ENCODE data around the gene ADARB2. TPM values are rescaled to one million over a fixed set of nuclear protein-coding genes. Genes with fewer than 3 reads are reported as not detected.

Gene ADARB2
- total and polyA plus RNA-seq, 5 donors: 0.53 to 1.6 (median 0.59) TPM

DNA sequence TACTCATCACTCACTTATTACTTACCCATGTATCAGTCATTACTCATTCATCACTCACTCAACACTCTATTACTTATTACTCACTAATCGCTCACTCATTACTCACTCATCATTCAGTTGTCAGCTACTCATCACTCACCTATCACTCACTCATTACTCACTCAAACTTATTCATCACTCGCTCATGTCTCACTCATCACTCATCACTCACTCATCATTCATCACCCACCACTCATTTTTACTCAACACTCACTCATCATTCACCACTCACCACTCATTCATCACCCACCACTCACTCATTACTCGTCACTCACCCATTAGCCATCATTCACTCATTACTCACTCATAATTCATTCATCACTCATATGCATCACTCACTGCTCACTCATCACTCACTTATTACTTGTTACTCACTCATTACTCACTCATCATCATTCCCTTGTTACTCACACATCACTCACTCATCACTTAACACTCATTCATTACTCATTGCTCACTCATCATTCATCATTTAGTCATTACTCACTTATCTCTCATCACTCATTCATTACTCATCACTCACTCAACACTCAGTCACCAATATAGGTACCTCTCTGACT, 237.9 kb downstream of the ADARB2 start:
- H3K4me1 ChIP-seq (ENCODE audit: control insufficient read depth, insufficient read depth, low read length): no peaks in the 10 kb centered on the region
- intact Hi-C loops (cut with DNase I): no loop called here
- no peaks in the 10 kb centered on the region for H3K27me3 ChIP-seq (ENCODE audit: control insufficient read depth, insufficient read depth)
- WGBS: 82% methylated on average over 3 of the region's 3 CpGs
- DNase-seq: no peak
- no peak overlapping the region for H3K4me3 ChIP-seq (ENCODE audit: low read length)
- no peak for ATAC-seq
- no peaks in the 10 kb centered on the region for H3K9me3 ChIP-seq (ENCODE audit: control insufficient read depth, low read length)
- H3K27ac ChIP-seq (ENCODE audit: low read length): no peak overlapping the region

DNA sequence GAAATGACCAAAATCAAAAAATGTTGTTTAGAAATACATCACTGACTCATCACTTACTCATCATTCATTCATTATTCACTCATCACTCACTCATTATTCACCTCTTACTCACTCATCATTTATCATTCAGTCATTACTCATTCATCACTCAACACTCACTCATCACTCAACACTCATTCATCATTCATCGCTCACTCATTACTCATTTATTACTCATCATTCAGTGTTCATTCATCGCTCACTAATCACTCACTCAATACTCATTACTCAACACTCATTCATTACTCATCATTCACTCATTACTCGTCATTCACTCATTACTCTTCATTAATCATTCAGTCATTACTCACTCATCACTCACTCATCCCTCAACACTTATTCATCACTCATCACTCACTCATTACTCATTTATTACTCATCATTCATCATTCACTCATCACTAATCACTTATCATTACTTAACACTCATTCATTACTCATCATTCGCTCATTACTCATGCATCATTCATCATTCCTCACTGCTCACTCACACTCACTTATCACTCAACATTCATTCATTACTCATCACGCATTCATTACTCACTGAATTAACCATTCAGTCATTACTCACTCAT, 238.5 kb downstream of the ADARB2 start:
- 81% methylated on average over 5 of the region's 5 CpGs for WGBS
- Histone ChIP-seq H3K4me3 (ENCODE audit: low read length) (no peak overlapping the region), H3K9me3 (ENCODE audit: control insufficient read depth, low read length) (no peaks in the 10 kb centered on the region), H3K4me1 (ENCODE audit: control insufficient read depth, insufficient read depth, low read length) (no peaks in the 10 kb centered on the region), H3K27ac (ENCODE audit: low read length) (no peak overlapping the region), H3K27me3 (ENCODE audit: control insufficient read depth, insufficient read depth) (no peaks in the 10 kb centered on the region)
- DNase-seq (no peak), ATAC-seq (no peak)
- intact Hi-C loops (cut with DNase I): no loop called here

DNA sequence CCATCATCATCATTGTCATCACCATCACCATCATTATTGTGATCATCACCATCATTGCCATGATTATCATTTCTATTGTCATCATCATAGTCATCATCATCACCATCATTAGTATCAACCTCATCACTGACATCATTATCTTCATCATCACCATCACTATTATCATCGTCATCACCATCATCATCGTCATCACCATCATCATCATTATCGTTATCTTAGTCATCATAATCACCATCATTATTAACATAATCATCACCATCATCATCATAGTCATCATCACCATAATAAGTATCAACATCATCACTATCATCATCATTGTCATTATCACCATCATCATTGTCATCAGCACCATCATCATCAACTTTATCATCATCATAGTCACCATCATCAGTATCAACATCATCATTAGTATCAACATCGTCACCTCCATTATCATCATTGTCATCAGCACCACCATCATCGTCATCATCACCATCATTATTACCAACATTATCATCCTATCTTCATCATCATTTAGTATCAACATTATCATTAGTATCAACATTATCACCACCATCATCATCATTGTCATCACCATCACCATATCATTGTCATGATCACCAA, 241.3 kb downstream of the ADARB2 start:
- H3K4me1 ChIP-seq (ENCODE audit: control insufficient read depth, insufficient read depth, low read length): no peaks in the 10 kb centered on the region
- H3K4me3 ChIP-seq (ENCODE audit: low read length): no peak overlapping the region
- H3K9me3 ChIP-seq (ENCODE audit: control insufficient read depth, low read length): no peaks in the 10 kb centered on the region
- H3K27me3 ChIP-seq (ENCODE audit: control insufficient read depth, insufficient read depth): no peaks in the 10 kb centered on the region
- WGBS: 92% methylated on average over 5 of the region's 5 CpGs
- intact Hi-C loops (cut with DNase I): no loop called here
- DNase-seq (no peak), ATAC-seq (no peak)
- H3K27ac ChIP-seq (ENCODE audit: low read length): no peak overlapping the region

DNA sequence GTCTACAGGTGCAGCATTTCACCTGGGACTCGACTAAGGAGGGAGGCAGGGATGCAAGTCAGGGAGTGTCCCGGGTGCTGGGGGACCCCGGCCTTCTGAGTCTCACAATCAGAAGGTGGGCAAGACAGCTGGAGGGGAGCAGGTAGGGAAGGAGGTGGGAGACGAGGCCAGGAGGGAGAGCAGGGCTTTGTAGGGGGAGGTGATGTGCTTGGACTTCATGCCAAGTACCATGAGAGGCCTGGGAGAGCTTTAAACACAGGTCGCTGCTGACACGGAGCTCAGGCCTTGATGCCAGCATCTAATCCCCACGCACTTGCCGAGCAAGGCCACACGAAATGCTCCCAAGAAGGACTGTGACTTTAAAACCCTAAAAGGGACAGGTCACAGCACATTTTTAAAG, 244.7 kb downstream of the ADARB2 start:
- intact Hi-C loops (cut with DNase I): no loop called here
- no peak for ATAC-seq
- H3K27me3 ChIP-seq (ENCODE audit: control insufficient read depth, insufficient read depth): no peaks in the 10 kb centered on the region
- 67% methylated on average over 9 of the region's 9 CpGs for WGBS
- DNase-seq: no peak
- no peak overlapping the region for H3K4me3 ChIP-seq (ENCODE audit: low read length)
- no peak overlapping the region for H3K27ac ChIP-seq (ENCODE audit: low read length)
- no peaks in the 10 kb centered on the region for H3K9me3 ChIP-seq (ENCODE audit: control insufficient read depth, low read length)
- H3K4me1 ChIP-seq (ENCODE audit: control insufficient read depth, insufficient read depth, low read length): no peaks in the 10 kb centered on the region

DNA sequence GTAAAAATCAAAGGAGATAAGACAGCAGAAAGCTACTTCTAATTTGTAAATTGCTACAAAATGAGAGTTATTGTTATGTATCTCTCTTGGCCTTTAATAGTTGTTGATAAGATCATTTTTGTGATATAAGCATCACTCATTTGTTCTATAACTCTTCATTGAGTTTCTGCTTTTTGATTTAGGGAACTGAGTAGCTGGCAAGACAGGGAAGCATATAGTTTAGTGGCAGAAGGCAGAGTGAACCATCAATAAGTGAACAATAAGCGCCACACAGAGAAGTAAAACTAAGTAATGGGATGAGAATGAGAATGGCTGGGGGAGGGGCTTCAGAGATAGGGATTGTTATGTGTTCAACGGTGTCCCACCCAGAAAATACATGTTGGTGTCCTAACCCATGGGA, 245.4 kb downstream of the ADARB2 start:
- ATAC-seq (no peak), DNase-seq (no peak)
- no peaks in the 10 kb centered on the region for H3K4me1 ChIP-seq (ENCODE audit: control insufficient read depth, insufficient read depth, low read length)
- H3K4me3 ChIP-seq (ENCODE audit: low read length): no peak overlapping the region
- intact Hi-C loops (cut with DNase I): no loop called here
- 84% methylated on average over 2 of the region's 2 CpGs for WGBS
- no peaks in the 10 kb centered on the region for H3K27me3 ChIP-seq (ENCODE audit: control insufficient read depth, insufficient read depth)
- H3K9me3 ChIP-seq (ENCODE audit: control insufficient read depth, low read length): no peaks in the 10 kb centered on the region
- no peak overlapping the region for H3K27ac ChIP-seq (ENCODE audit: low read length)

DNA sequence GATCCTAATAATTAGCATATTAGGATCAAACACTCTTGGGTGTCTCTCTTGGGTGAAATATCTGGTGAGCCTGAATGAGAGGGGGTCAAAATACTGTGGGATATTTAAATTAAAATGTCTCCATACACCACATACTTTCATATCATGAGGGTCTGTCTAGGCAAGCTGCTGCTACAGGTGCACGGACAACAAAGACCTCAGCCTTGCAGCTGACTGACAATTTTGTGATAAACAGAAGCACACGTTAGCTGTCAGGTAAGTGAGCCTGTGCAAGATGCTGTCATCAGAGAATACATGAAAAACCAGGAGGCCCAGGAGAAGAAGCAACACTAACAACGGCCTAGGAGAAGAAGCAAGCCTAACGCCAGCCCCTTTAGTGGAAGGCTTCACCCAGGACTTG, 247.5 kb downstream of the ADARB2 start:
- no peak for ATAC-seq
- Histone ChIP-seq H3K4me1 (ENCODE audit: control insufficient read depth, insufficient read depth, low read length) (no peaks in the 10 kb centered on the region), H3K27ac (ENCODE audit: low read length) (no peak overlapping the region), H3K27me3 (ENCODE audit: control insufficient read depth, insufficient read depth) (no peaks in the 10 kb centered on the region), H3K9me3 (ENCODE audit: control insufficient read depth, low read length) (no peaks in the 10 kb centered on the region), H3K4me3 (ENCODE audit: low read length) (no peak overlapping the region)
- intact Hi-C loops (cut with DNase I): no loop called here
- 78% methylated on average over 4 of the region's 4 CpGs for WGBS
- DNase-seq: no peak

DNA sequence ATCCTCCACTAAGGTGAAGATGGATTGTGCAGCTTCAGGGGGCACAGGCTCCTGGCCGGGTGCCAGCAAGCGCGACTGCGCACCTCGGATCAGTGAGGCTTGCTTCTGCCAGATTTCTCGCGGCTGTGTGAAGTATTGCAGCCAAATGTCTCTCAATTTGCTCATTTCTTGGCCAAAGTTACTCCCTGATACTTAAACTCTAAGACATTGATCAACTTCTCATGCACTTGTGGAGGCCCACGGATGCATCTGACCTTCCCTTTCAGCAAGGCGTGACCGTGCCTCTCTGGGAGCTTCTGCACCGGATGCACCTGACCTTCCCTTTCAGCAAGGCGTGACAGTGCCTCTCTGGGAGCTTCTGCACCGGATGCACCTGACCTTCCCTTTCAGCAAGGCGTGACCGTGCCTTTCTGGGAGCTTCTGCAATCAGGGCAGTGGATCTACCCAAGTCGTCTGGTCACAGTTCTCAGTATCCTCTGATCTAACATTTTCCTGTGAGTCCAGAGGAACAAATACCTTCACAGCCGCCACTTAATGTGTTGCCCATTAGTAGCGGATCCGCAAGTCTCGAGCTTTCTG, 248.3 kb downstream of the ADARB2 start:
- no peak overlapping the region for H3K4me3 ChIP-seq (ENCODE audit: low read length)
- no peak overlapping the region for H3K27ac ChIP-seq (ENCODE audit: low read length)
- 79% methylated on average over 20 of the region's 20 CpGs for WGBS
- H3K27me3 ChIP-seq (ENCODE audit: control insufficient read depth, insufficient read depth): no peaks in the 10 kb centered on the region
- ATAC-seq: no peak
- intact Hi-C loops (cut with DNase I): no loop called here
- no peak for DNase-seq
- H3K9me3 ChIP-seq (ENCODE audit: control insufficient read depth, low read length): no peaks in the 10 kb centered on the region
- no peaks in the 10 kb centered on the region for H3K4me1 ChIP-seq (ENCODE audit: control insufficient read depth, insufficient read depth, low read length)

DNA sequence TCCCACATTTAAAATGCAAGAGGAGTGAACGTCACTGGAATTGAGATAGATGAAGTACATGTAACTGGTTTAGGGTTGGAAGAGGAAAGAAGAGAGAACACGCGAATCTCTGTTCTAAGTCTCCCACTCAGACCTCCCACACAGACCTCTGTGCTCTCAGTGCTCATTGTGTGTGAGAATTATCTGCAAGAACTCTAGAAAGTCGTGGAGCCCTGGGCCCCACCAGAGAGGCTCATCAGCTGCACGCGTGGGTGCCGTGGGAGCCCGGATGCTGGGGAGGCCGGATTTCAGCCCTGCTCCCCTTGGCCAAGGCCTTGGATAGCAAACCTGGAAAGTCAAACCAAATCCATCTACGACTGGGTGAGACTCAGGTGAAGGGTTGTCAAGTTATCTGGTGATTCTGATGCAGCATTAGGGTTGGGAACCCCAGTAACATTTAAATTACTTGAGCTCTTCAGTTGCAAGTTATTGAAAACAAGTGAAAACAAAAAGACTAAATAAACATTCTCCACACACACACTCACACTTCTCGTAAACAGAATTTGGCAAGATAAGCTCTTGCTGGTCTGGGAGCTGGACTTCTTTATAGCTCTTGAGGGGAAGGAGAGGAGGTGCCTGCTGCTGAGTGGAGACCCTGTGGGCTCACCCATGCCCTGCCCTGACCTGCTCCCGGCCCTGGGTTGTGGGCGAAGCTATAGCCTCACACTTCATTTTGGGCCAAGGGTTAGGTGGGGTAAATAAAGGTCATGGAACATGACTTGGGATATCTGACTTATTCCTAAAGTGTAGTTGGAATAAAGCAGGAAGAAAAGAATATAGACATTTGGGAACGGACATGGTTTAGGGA, 250.3 kb downstream of the ADARB2 start:
- Histone ChIP-seq H3K4me1 (ENCODE audit: control insufficient read depth, insufficient read depth, low read length) (no peaks in the 10 kb centered on the region), H3K9me3 (ENCODE audit: control insufficient read depth, low read length) (no peaks in the 10 kb centered on the region), H3K27me3 (ENCODE audit: control insufficient read depth, insufficient read depth) (no peaks in the 10 kb centered on the region), H3K4me3 (ENCODE audit: low read length) (no peak overlapping the region), H3K27ac (ENCODE audit: low read length) (no peak overlapping the region)
- WGBS: 75% methylated on average over 14 of the region's 14 CpGs
- ATAC-seq (no peak), DNase-seq (no peak)
- intact Hi-C loops (cut with DNase I): no loop called here

DNA sequence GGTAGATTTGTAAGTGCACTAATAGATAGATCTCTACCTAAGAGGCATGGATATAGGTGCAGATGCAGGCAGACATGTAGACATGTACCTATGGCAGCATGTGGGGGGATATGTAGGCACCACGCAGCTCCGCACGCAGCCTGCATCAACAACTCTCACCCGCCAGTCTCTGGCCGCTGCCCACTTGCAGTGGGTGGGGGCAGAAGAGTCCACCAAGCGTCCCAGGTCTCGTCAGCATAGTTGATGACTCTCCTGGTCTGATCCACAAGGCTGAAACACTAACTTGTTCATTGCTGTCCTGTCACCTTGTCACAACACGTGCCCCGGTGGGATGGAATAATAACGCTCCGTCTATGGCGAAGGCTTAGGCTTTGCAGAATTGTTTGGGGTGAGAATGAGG, 252.0 kb downstream of the ADARB2 start:
- ATAC-seq (peak in 1 of 2 donors; percentile 26), DNase-seq (no peak)
- intact Hi-C loops (cut with DNase I): no loop called here
- Histone ChIP-seq H3K9me3 (ENCODE audit: control insufficient read depth, low read length) (no peaks in the 10 kb centered on the region), H3K4me3 (ENCODE audit: low read length) (no peak overlapping the region), H3K27me3 (ENCODE audit: control insufficient read depth, insufficient read depth) (no peaks in the 10 kb centered on the region), H3K27ac (ENCODE audit: low read length) (no peak overlapping the region), H3K4me1 (ENCODE audit: control insufficient read depth, insufficient read depth, low read length) (no peaks in the 10 kb centered on the region)
- WGBS: 94% methylated on average over 12 of the region's 12 CpGs

DNA sequence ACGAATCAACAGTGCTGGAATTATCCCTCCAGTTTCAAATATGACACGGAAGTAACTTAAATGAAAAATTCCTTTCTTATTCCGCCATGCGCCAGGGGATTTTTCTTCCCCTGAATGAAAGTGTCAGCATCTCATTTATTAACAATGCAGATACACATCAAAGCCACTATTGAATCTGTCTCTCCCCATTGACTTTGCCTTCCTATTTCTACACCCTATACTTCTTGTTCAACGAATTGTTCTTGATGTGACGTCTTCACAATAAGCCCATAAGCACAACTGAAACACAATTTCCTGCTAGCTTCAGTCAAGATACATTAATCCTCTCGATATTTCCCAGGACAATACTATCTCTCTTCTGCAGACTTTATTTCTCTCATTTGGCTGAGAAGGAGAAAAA, 253.5 kb downstream of the ADARB2 start:
- Histone ChIP-seq H3K4me1 (ENCODE audit: control insufficient read depth, insufficient read depth, low read length) (no peaks in the 10 kb centered on the region), H3K27me3 (ENCODE audit: control insufficient read depth, insufficient read depth) (no peaks in the 10 kb centered on the region), H3K27ac (ENCODE audit: low read length) (no peak overlapping the region), H3K4me3 (ENCODE audit: low read length) (no peak overlapping the region), H3K9me3 (ENCODE audit: control insufficient read depth, low read length) (no peaks in the 10 kb centered on the region)
- ATAC-seq (no peak), DNase-seq (no peak)
- WGBS: 59% methylated on average over 7 of the region's 7 CpGs
- intact Hi-C loops (cut with DNase I): no loop called here

DNA sequence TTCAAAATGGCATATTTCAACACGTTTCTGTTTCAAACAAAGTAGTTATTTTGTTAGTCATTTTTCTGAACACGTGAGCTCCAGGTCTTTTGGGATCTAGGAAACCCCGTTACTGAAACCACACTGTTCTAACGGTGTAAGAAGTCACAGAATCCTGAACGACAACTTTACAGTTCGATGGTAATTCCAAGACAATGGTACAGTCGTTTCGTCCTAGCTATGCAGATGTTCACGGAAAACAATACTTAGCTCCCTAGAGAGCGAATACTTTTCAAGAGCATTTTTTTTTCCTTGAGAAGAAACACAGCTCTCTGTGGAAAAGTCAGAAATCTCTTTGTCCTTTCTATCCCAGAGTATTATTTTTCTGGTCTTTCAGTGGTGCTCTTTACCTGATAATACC, 254.1 kb downstream of the ADARB2 start:
- no peak for DNase-seq
- no peaks in the 10 kb centered on the region for H3K27me3 ChIP-seq (ENCODE audit: control insufficient read depth, insufficient read depth)
- no peaks in the 10 kb centered on the region for H3K4me1 ChIP-seq (ENCODE audit: control insufficient read depth, insufficient read depth, low read length)
- H3K9me3 ChIP-seq (ENCODE audit: control insufficient read depth, low read length): no peaks in the 10 kb centered on the region
- ATAC-seq: no peak
- intact Hi-C loops (cut with DNase I): no loop called here
- H3K4me3 ChIP-seq (ENCODE audit: low read length): no peak overlapping the region
- H3K27ac ChIP-seq (ENCODE audit: low read length): no peak overlapping the region
- 46% methylated on average over 10 of the region's 10 CpGs for WGBS
